ENCODE measurements around the gene NCAN.

Gene NCAN

DNA sequence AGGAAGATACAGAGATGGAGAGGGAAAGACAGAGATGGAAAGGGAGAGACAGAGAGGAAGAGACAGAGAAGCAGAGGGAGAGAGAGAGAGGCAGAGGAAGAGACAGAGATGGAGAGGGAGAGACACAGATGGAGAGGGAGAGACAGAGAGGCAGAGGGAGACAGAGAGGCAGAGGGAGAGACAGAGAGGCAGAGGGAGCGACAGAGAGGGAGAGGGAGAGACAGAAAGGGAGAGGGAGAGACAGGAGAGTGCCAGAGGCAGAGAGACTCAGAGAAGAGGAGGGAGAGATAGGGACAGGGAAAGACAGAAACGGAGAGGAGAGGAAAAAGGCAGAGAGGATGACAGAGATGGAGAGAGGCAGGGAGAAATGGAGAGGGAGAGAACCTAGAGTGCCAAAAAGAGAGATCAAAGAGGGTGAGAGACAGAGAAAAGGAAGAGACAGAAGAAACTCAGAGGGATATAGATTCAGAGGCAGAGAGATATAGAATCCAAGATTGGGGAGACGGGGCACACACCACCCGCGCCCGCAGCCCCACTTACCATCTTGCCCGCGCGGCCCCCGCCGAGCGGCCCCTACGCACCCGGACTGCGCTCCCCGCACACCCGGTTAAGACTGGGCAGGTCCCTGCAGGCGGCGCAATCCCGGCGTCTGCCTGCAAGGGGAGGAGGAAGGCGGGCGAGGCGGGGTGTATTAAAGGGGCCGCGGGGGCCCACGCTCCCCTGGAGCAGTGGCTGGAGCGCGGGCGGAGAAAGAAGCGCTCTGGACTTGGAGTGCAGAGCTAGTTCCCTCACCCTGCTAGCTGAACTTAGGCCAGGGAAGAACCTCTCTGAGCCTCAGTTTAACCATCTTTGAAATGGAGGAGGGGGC lies 50.7 kb downstream of the NCAN start:
- DNase-seq = no peak

- DNase-seq = no peak
Measured at GRCh38 chr19:19263886-19264487, 52.2 kb downstream of the NCAN start.

GRCh38 chr19:19267305-19267704 lies 55.5 kb downstream of the NCAN start:
- DNase-seq = no peak

- no peak for DNase-seq
Measured at GRCh38 chr19:19268453-19269385, 57.0 kb downstream of the NCAN start.

GRCh38 chr19:19269952-19270694 lies 58.4 kb downstream of the NCAN start:
- DNase-seq = no peak

- no peak for DNase-seq
Measured at GRCh38 chr19:19270749-19271571, 59.2 kb downstream of the NCAN start.

DNA sequence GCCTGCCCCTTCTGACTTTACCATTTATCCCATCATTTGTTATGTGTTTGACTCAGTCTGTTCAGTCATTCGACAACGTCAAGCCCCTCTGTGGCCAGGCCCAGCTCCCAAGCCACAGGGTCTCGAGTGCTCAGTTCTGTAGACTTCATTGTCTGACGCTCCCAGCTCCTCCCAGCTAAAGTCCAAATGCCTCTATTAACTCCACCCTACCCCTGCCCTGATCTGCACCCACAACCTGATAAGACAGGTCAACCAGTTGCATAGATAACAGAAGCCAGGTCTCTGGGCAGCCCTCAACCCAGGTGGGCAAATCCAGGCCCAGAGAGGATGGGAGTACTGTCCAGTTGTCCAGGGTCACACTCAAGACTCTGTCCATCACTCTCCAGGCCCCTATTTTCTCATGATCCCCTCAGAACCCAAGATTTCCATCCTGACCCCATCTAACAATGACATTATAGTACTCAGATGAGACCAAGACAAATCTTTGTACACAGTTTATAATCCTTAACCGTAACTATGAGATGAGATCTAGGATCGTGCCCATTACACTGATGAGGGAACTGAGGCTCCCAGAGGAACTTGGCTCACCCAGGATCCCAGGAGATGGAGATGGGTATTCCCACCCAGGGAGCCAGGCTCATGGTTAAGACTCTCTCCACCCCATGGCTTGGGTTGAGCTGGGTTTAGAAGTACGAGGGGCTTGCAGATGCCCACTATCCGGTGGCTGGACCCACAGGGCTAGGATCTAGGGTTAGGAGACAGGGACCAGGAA lies 60.3 kb downstream of the NCAN start:
- DNase-seq = no peak

DNA sequence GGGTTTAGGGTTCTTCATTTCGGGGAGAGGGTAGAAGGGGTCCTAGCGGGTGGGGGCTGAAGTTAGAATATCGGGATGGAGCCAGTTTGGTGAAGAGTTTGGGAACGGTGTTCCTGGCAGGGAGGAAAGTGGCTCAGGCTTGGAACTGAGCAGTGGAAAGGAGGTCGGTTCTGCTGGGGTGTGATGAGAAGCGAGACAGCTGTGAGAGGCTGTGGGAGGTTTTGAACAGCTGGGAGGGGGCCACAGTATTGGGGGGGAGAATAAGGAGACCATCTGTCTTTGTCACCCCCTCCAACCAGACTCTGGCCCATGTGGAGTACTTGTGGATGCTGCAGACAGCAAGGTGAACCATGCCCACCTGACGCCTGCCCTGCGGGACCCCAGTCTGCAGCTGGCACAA lies 62.4 kb downstream of the NCAN start:
- no peak for DNase-seq

- no peak for DNase-seq
Measured at GRCh38 chr19:19274716-19275565, 63.2 kb downstream of the NCAN start.

DNA sequence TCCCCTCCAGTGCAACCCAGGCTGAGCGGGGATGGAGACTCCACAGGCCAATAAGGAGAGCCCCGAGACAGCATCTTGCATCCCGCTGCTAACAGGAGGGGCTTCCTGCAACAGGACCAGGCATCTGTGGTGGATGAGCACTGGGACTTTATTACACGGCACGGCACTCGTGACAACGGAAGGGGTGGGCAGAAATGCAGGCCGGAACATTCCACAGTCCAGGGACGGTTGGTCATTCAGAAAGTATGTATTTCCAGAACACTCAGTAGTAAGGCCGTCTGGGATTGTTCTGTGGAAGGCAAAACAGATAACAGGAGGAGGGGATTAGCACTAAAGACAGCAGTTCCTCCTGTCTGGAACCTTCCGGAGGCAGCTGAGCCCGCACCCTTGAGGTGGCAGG lies 64.6 kb downstream of the NCAN start:
- DNase-seq = no peak

DNA sequence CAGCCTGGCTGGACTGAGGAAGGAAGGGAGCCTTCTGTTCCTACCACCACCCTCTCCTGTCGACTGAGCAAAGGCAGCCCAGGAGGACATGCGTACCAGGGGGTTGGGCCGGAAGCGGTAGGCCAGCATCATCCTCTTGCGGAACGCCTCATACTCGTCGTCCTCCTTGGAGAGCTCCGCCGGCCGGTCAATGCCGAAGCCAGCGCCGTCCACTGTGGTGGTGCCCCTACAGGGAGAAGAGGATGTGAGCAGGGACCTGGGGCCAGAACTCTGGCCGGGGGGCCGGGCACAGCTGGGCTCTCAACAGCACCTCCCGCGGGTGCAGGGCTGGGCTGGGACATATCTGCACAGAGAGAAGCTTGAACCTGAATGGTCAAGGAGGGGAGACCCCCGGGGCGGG lies 65.1 kb downstream of the NCAN start:
- DNase-seq = no peak

GRCh38 chr19:19278315-19278714 lies 66.6 kb downstream of the NCAN start:
- DNase-seq = no peak

- DNase-seq = no peak
Measured at GRCh38 chr19:19279062-19279612, 67.4 kb downstream of the NCAN start.

DNA sequence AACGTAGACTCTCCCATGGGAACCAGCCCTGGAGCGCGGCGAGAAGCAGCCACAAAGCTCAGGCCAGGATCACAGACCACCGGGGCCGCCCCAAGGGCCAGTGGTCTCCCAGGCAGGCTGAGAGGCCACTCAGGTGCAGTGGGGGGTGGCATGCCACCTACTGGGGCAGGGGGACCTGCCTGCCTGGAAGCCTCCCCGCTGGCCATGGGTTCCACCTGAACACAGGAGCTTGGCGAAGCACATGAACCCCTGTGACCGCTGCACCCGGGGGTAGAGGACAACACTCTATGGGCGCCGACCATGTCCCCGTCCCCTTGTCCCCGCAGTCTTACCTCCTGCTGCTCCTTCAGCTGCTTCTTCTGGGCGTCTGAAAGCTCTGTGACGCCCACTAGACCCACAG lies 68.1 kb downstream of the NCAN start:
- no peak for DNase-seq

DNA sequence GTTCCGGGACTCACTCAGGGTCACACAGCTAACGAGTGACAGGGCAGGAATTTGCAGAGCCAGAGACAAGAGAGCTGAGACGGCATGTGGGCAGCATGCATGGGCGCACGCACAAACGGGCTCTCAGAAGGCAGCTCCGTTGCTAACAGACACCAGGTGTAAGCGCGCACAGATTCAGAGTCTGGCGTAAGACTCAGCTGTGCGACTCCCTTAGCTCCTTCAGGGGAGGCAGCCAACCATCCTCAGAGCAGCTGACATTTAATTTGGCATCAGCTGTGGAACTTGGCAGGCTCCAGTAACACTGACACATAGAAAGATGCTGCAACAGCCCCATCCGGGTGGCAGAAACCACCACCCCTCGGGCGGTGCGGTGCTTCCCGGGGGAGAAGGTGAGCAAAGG lies 68.8 kb downstream of the NCAN start:
- DNase-seq = no peak

GRCh38 chr19:19285686-19286085 lies 73.9 kb downstream of the NCAN start:
- DNase-seq = no peak

DNA sequence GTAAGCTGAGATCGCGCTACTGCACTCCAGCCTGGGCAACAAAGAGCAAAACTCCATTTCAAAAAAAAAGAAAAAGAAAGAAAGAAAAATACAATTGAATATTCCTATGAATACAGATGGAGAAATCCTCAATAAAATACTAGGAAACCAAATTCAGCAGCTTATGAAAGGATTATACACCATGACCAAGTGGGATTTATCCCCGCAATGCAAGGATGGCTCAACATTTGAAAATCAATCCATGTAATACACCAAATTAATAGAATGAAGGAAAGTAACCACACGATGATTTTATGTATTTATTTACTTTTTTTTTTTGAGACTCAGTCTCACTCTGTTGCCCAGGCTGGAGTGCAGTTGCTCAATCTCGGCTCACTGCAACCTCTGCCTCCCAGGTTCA lies 80.8 kb downstream of the NCAN start:
- no peak for DNase-seq

DNA sequence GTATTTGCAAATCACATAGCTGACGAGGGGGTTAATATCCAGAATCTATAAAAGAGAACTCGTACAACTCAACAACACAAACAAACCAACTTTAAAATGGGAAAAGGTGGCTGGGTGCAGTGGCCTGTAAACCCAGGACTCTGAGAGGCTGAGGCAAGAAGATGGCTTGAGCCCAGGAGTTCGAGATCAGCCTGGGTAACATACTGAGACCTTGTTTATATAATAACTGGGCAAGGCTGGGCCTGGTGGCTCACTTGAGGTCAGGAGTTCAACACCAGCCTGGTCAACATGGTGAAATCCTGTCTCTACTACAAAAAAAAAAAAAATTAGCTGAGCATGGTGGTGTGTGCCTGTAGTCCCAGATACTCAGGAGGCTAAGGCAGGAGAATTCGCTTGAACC lies 83.2 kb downstream of the NCAN start:
- DNase-seq = no peak

GRCh38 chr19:19296953-19297689 lies 85.4 kb downstream of the NCAN start:
- DNase-seq = no peak
